Gastroesophageal sphincter (tissue), 4 donors: ENCODE measurements around the gene NAA60. TPM values are rescaled to one million over a fixed set of nuclear protein-coding genes. Genes with fewer than 3 reads are reported as not detected.
"Not testable (repeated sequence)": the region's sequence is repeated elsewhere in the genome, so short reads cannot be mapped to it uniquely, and the experiment has no call there.

ENCODE experiments used
- ATAC-seq: fragments of 150-250 bp; one replicate; pipeline ENCODE4 v1.9.1; 2016; ENCODE audit warnings: mild to moderate bottlenecking, moderate library complexity
- H3K27ac ChIP-seq, 4 donors: fragments of 200-600 bp; sonication (generic) in 3 of 4; 1 replicate in 3 of 4; 2 replicates in 1 of 4; pipeline ENCODE4 v1.5.1; 2016 to 2019
- H3K27me3 ChIP-seq: fragments of 200-600 bp; sonication (generic); one replicate; pipeline ENCODE4 v1.5.1; 2019
- H3K36me3 ChIP-seq, 2 donors: fragments of 200-600 bp; sonication (generic); one replicate each; pipeline ENCODE4 v1.5.1; 2019; ENCODE audit warnings: control low read depth in 1 of 2
- H3K4me1 ChIP-seq, 3 donors: fragments of 200-600 bp; sonication (generic); 1 replicate in 2 of 3; 2 replicates in 1 of 3; pipeline ENCODE4 v1.5.1; 2016 to 2019; ENCODE audit warnings: control low read depth in 2 of 3
- H3K4me3 ChIP-seq, 2 donors: fragments of 200-600 bp; sonication (generic); one replicate each; pipeline ENCODE4 v1.5.1; 2019; ENCODE audit warnings: mild to moderate bottlenecking in 1 of 2, moderate library complexity in 1 of 2
- H3K9me3 ChIP-seq, 3 donors: fragments of 200-600 bp; sonication (generic); one replicate each; pipeline ENCODE4 v1.5.1; 2017 to 2019; ENCODE audit warnings: control low read depth in 2 of 3
- CTCF ChIP-seq, 4 experiments: fragments of 200-600 bp in 2 of 4; fragments of 450-650 bp in 2 of 4; sonication (generic) in 1 of 4; IDR thresholded peaks; one replicate each; pipeline ENCODE4 v1.5.1; 2017 to 2019; ENCODE audit warnings: antibody characterized with exemption in 4 of 4, mild to moderate bottlenecking in 2 of 4, moderate library complexity in 2 of 4
- EP300 ChIP-seq: sonication (generic); formaldehyde crosslinking; IDR thresholded peaks from one replicate; pipeline ENCODE4 v1.6.1; 2017; ENCODE audit warnings: antibody characterized with exemption, mild to moderate bottlenecking
- POLR2A ChIP-seq, 2 donors: fragments of 450-650 bp; IDR thresholded peaks; one replicate each; pipeline ENCODE4 v1.6.1; 2017; ENCODE audit warnings: antibody characterized with exemption in 2 of 2, mild to moderate bottlenecking in 2 of 2, moderate library complexity in 1 of 2
- POLR2AphosphoS5 ChIP-seq: sonication (generic); formaldehyde crosslinking; IDR thresholded peaks from one replicate; pipeline ENCODE4 v1.6.1; 2017; ENCODE audit warnings: antibody characterized with exemption
- WGBS, 2 donors: methylation state at CpG; one replicate each; pipeline ENCODE4 v1.1.5; 2018; ENCODE audit warnings: low coverage in 1 of 2; 5-methylcytosine and 5-hydroxymethylcytosine counted together
- total RNA-seq, 4 donors: library from RNA; depleted of rRNA; stranded (reverse); fragments of >200 nt; gene quantifications; one replicate each; pipeline ENCODE4 v1.1.0, GENCODE V29; 2016

Gene NAA60
- total RNA-seq, 4 donors from 2014 or later, result 18.6 to 35.1 (median 28.5) TPM

GRCh38 chr16:3498988-3499387, 55.5 kb downstream of the NAA60 start:
- TF ChIP-seq POLR2A (IDR thresholded peaks at IDR 0.05), result no peak
- TF ChIP-seq EP300, result no peak
- TF ChIP-seq POLR2AphosphoS5, result no peak
- TF ChIP-seq CTCF (IDR thresholded peaks at IDR 0.05), result no peak
- ATAC-seq, result no peak
- Histone ChIP-seq H3K9me3 (no peaks in the 10 kb centered on the region), H3K27ac (no peak overlapping the region), H3K4me1 (peaks cover 0 to 34% (median 0%) of the 10 kb centered on the region in 3 donors), H3K36me3 (no peaks in the 10 kb centered on the region), H3K4me3 (no peak overlapping the region), H3K27me3 (no peaks in the 10 kb centered on the region)
- 93 to 99% methylated on average over 16 of the region's 16 CpGs for WGBS, 2 donors

- Histone ChIP-seq H3K36me3 (peaks cover 0 to 20% of the 10 kb centered on the region in 2 donors), H3K27ac (peak overlapping the region; percentile 6 to 85 (median 84)), H3K4me1 (peaks cover 0 to 34% (median 0%) of the 10 kb centered on the region in 3 donors), H3K4me3 (peak overlapping the region; percentile 69 to 84)
- not testable (repeated sequence) for H3K9me3 ChIP-seq, ATAC-seq, H3K27me3 ChIP-seq
- 0 to 2% methylated on average over 7 to 17 of the region's 24 CpGs for WGBS, 2 donors
Measured at GRCh38 chr16:3501412-3501761, 57.9 kb downstream of the NAA60 start.

- Histone ChIP-seq H3K27ac (peak overlapping the region in 2 of 4 donors; percentile 85), H3K36me3 (peaks cover 0 to 25% of the 10 kb centered on the region in 2 donors), H3K27me3 (no peaks in the 10 kb centered on the region), H3K4me1 (peaks cover 0 to 34% (median 0%) of the 10 kb centered on the region in 3 donors), H3K4me3 (peak overlapping the region; percentile 69 to 84), H3K9me3 (no peaks in the 10 kb centered on the region)
- TF ChIP-seq POLR2A (IDR thresholded peaks at IDR 0.05) (no peak), CTCF (IDR thresholded peaks at IDR 0.05) (no peak), EP300 (no peak), POLR2AphosphoS5 (no peak)
- 77 to 92% methylated on average over 15 to 18 of the region's 22 CpGs for WGBS, 2 donors
- no peak for ATAC-seq
Measured at GRCh38 chr16:3501783-3502400, 58.4 kb downstream of the NAA60 start.

GRCh38 chr16:3503523-3503922, 60.0 kb downstream of the NAA60 start:
- TF ChIP-seq EP300 (no peak), CTCF (IDR thresholded peaks at IDR 0.05) (no peak), POLR2A (IDR thresholded peaks at IDR 0.05) (no peak), POLR2AphosphoS5 (no peak)
- Histone ChIP-seq H3K27ac (no peak overlapping the region), H3K27me3 (no peaks in the 10 kb centered on the region), H3K4me3 (no peak overlapping the region), H3K4me1 (peaks cover 0 to 34% (median 0%) of the 10 kb centered on the region in 3 donors), H3K36me3 (peaks cover 0 to 41% of the 10 kb centered on the region in 2 donors), H3K9me3 (no peaks in the 10 kb centered on the region)
- ATAC-seq, result no peak
- 69% methylated on average over 2 of the region's 6 CpGs; no CpG with 5 or more reads in 1 of the 2 donors for WGBS, 2 donors

- ATAC-seq, result no peak
- 83 to 92% methylated on average over 6 to 7 of the region's 7 CpGs for WGBS, 2 donors
- no peaks in the 10 kb centered on the region for H3K9me3 ChIP-seq
- H3K4me3 ChIP-seq, result no peak overlapping the region
- peaks cover 0 to 93% of the 10 kb centered on the region in 2 donors for H3K36me3 ChIP-seq
- TF ChIP-seq POLR2AphosphoS5, result no peak
- TF ChIP-seq EP300, result no peak
- no peak for TF ChIP-seq POLR2A (IDR thresholded peaks at IDR 0.05)
- no peak for TF ChIP-seq CTCF (IDR thresholded peaks at IDR 0.05)
- H3K27me3 ChIP-seq, result no peaks in the 10 kb centered on the region
- no peak overlapping the region for H3K27ac ChIP-seq
- H3K4me1 ChIP-seq, result no peaks in the 10 kb centered on the region
Measured at GRCh38 chr16:3508736-3509135, 65.3 kb downstream of the NAA60 start.
